Measurements from ENCODE around the gene BATF2.

Gene BATF2

GRCh38 chr11:64998690-64999431, 2.1 kb upstream of the BATF2 start:
- no peaks in the 10 kb centered on the region for H3K36me3 ChIP-seq (replicated peaks in 1 of 2; ENCODE audit: control insufficient read depth in 2 of 2, insufficient read depth in 2 of 2, low read length in 2 of 2)
- H3K23ac ChIP-seq (ENCODE audit: low read depth, low read length, poor library complexity): no peak overlapping the region
- H3K9me3 ChIP-seq (replicated peaks in 1 of 2; ENCODE audit: control insufficient read depth in 2 of 2, insufficient read depth in 1 of 2, low read depth in 1 of 2, low read length in 2 of 2): no peaks in the 10 kb centered on the region
- H3K14ac ChIP-seq (ENCODE audit: low read length): no peak overlapping the region
- no peak overlapping the region for H2BK120ac ChIP-seq (ENCODE audit: low read depth, low read length)
- H3K4me1 ChIP-seq (ENCODE audit: control insufficient read depth in 2 of 2, insufficient read depth in 1 of 2, low read depth in 1 of 2, low read length in 2 of 2): peaks cover 4 to 5% of the 10 kb centered on the region in 2 donors
- no CpG with 5 or more reads among the region's 9 CpGs for WGBS, 2 donors (ENCODE audit: extremely low coverage in 2 of 2, insufficient read length in 2 of 2, insufficient replicate concordance in 1 of 2)
- no peak overlapping the region for H4K91ac ChIP-seq (ENCODE audit: low read depth, low read length, poor library complexity)
- no peaks in the 10 kb centered on the region for H3K79me1 ChIP-seq (ENCODE audit: low read depth, low read length)
- H3K27ac ChIP-seq (replicated peaks; ENCODE audit: low read length): no peak overlapping the region
- H2BK12ac ChIP-seq (ENCODE audit: low read length): no peak overlapping the region
- DNase-seq (ENCODE audit: low spot score): no peak
- H2BK15ac ChIP-seq (ENCODE audit: low read length): no peak overlapping the region
- no peak overlapping the region for H3K4me3 ChIP-seq (ENCODE audit: low read length in 2 of 2)
- no peak overlapping the region for H3K4me2 ChIP-seq (ENCODE audit: insufficient read depth, low read length, poor library complexity, severe bottlenecking)
- H3K27me3 ChIP-seq (ENCODE audit: control insufficient read depth in 3 of 3, insufficient read depth in 3 of 3, low read depth in 1 of 3, low read length in 3 of 3): peaks cover 0 to 9% (median 0%) of the 10 kb centered on the region in 3 experiments
- H2AK5ac ChIP-seq (ENCODE audit: low read depth, low read length): no peak overlapping the region
- no peak overlapping the region for H3K4ac ChIP-seq (ENCODE audit: low read length)
- no peak overlapping the region for H4K8ac ChIP-seq (ENCODE audit: low read depth, low read length)
- H2BK5ac ChIP-seq (ENCODE audit: low read length): no peak overlapping the region
- no peak overlapping the region for H3K9ac ChIP-seq (ENCODE audit: low read depth, low read length, poor library complexity)
- H2AFZ ChIP-seq (ENCODE audit: low read length): no peak overlapping the region
- H3K18ac ChIP-seq (ENCODE audit: low read length): no peak overlapping the region

- no peaks in the 10 kb centered on the region for H3K9me3 ChIP-seq (replicated peaks in 1 of 2; ENCODE audit: control insufficient read depth in 2 of 2, insufficient read depth in 1 of 2, low read depth in 1 of 2, low read length in 2 of 2)
- no peaks in the 10 kb centered on the region for H3K79me1 ChIP-seq (ENCODE audit: low read depth, low read length)
- H2AFZ ChIP-seq (ENCODE audit: low read length): no peak overlapping the region
- no CpG with 5 or more reads among the region's 1 CpG for WGBS, 2 donors (ENCODE audit: extremely low coverage in 2 of 2, insufficient read length in 2 of 2, insufficient replicate concordance in 1 of 2)
- H3K9ac ChIP-seq (ENCODE audit: low read depth, low read length, poor library complexity): no peak overlapping the region
- no peak overlapping the region for H3K27ac ChIP-seq (replicated peaks; ENCODE audit: low read length)
- H3K27me3 ChIP-seq (ENCODE audit: control insufficient read depth in 3 of 3, insufficient read depth in 3 of 3, low read depth in 1 of 3, low read length in 3 of 3): peaks cover 0 to 6% (median 0%) of the 10 kb centered on the region in 3 experiments
- no peak overlapping the region for H4K91ac ChIP-seq (ENCODE audit: low read depth, low read length, poor library complexity)
- no peak overlapping the region for H3K18ac ChIP-seq (ENCODE audit: low read length)
- no peak overlapping the region for H2BK5ac ChIP-seq (ENCODE audit: low read length)
- no peak overlapping the region for H2BK120ac ChIP-seq (ENCODE audit: low read depth, low read length)
- no peak overlapping the region for H2BK12ac ChIP-seq (ENCODE audit: low read length)
- H2AK5ac ChIP-seq (ENCODE audit: low read depth, low read length): no peak overlapping the region
- H3K4me2 ChIP-seq (ENCODE audit: insufficient read depth, low read length, poor library complexity, severe bottlenecking): no peak overlapping the region
- no peak overlapping the region for H4K8ac ChIP-seq (ENCODE audit: low read depth, low read length)
- DNase-seq (ENCODE audit: low spot score): no peak
- no peak overlapping the region for H3K4me3 ChIP-seq (ENCODE audit: low read length in 2 of 2)
- H2BK15ac ChIP-seq (ENCODE audit: low read length): no peak overlapping the region
- no peak overlapping the region for H3K23ac ChIP-seq (ENCODE audit: low read depth, low read length, poor library complexity)
- H3K14ac ChIP-seq (ENCODE audit: low read length): no peak overlapping the region
- no peak overlapping the region for H3K4ac ChIP-seq (ENCODE audit: low read length)
- peaks cover 4 to 5% of the 10 kb centered on the region in 2 donors for H3K4me1 ChIP-seq (ENCODE audit: control insufficient read depth in 2 of 2, insufficient read depth in 1 of 2, low read depth in 1 of 2, low read length in 2 of 2)
- H3K36me3 ChIP-seq (replicated peaks in 1 of 2; ENCODE audit: control insufficient read depth in 2 of 2, insufficient read depth in 2 of 2, low read length in 2 of 2): no peaks in the 10 kb centered on the region
Observed at GRCh38 chr11:64998141-64998540, 1.4 kb upstream of the BATF2 start.

GRCh38 chr11:64996327-64996709, 453 bp downstream of the BATF2 start:
- H4K8ac ChIP-seq (ENCODE audit: low read depth, low read length): no peak overlapping the region
- peak overlapping the region; percentile 90 for H2AFZ ChIP-seq (ENCODE audit: low read length)
- H3K27me3 ChIP-seq (ENCODE audit: control insufficient read depth in 3 of 3, insufficient read depth in 3 of 3, low read depth in 1 of 3, low read length in 3 of 3): peaks cover 0 to 4% (median 0%) of the 10 kb centered on the region in 3 experiments
- H2BK15ac ChIP-seq (ENCODE audit: low read length): no peak overlapping the region
- H3K36me3 ChIP-seq (replicated peaks in 1 of 2; ENCODE audit: control insufficient read depth in 2 of 2, insufficient read depth in 2 of 2, low read length in 2 of 2): no peaks in the 10 kb centered on the region
- H3K4me3 ChIP-seq (ENCODE audit: low read length in 2 of 2): peak overlapping the region in 1 of 2 donors; percentile 14
- no peak overlapping the region for H4K91ac ChIP-seq (ENCODE audit: low read depth, low read length, poor library complexity)
- H2BK5ac ChIP-seq (ENCODE audit: low read length): no peak overlapping the region
- no CpG with 5 or more reads among the region's 11 CpGs for WGBS, 2 donors (ENCODE audit: extremely low coverage in 2 of 2, insufficient read length in 2 of 2, insufficient replicate concordance in 1 of 2)
- H3K14ac ChIP-seq (ENCODE audit: low read length): no peak overlapping the region
- peaks cover 4 to 5% of the 10 kb centered on the region in 2 donors for H3K4me1 ChIP-seq (ENCODE audit: control insufficient read depth in 2 of 2, insufficient read depth in 1 of 2, low read depth in 1 of 2, low read length in 2 of 2)
- no peaks in the 10 kb centered on the region for H3K9me3 ChIP-seq (replicated peaks in 1 of 2; ENCODE audit: control insufficient read depth in 2 of 2, insufficient read depth in 1 of 2, low read depth in 1 of 2, low read length in 2 of 2)
- H3K27ac ChIP-seq (replicated peaks; ENCODE audit: low read length): no peak overlapping the region
- H2BK12ac ChIP-seq (ENCODE audit: low read length): no peak overlapping the region
- H2BK120ac ChIP-seq (ENCODE audit: low read depth, low read length): no peak overlapping the region
- no peak overlapping the region for H3K4me2 ChIP-seq (ENCODE audit: insufficient read depth, low read length, poor library complexity, severe bottlenecking)
- peak overlapping the region; percentile 0 for H3K18ac ChIP-seq (ENCODE audit: low read length)
- H3K9ac ChIP-seq (ENCODE audit: low read depth, low read length, poor library complexity): no peak overlapping the region
- no peak overlapping the region for H2AK5ac ChIP-seq (ENCODE audit: low read depth, low read length)
- H3K79me1 ChIP-seq (ENCODE audit: low read depth, low read length): no peaks in the 10 kb centered on the region
- H3K23ac ChIP-seq (ENCODE audit: low read depth, low read length, poor library complexity): no peak overlapping the region
- H3K4ac ChIP-seq (ENCODE audit: low read length): no peak overlapping the region
- DNase-seq (ENCODE audit: low spot score): no peak

GRCh38 chr11:64994318-64994717, 2.5 kb downstream of the BATF2 start:
- no peak for DNase-seq (ENCODE audit: low spot score)
- no peak overlapping the region for H3K4me2 ChIP-seq (ENCODE audit: insufficient read depth, low read length, poor library complexity, severe bottlenecking)
- no peak overlapping the region for H2AK5ac ChIP-seq (ENCODE audit: low read depth, low read length)
- H3K23ac ChIP-seq (ENCODE audit: low read depth, low read length, poor library complexity): no peak overlapping the region
- H4K91ac ChIP-seq (ENCODE audit: low read depth, low read length, poor library complexity): no peak overlapping the region
- H2BK120ac ChIP-seq (ENCODE audit: low read depth, low read length): no peak overlapping the region
- no peak overlapping the region for H2BK15ac ChIP-seq (ENCODE audit: low read length)
- H3K18ac ChIP-seq (ENCODE audit: low read length): no peak overlapping the region
- no peak overlapping the region for H2BK12ac ChIP-seq (ENCODE audit: low read length)
- no peaks in the 10 kb centered on the region for H3K79me1 ChIP-seq (ENCODE audit: low read depth, low read length)
- no peak overlapping the region for H3K4ac ChIP-seq (ENCODE audit: low read length)
- no peaks in the 10 kb centered on the region for H3K36me3 ChIP-seq (replicated peaks in 1 of 2; ENCODE audit: control insufficient read depth in 2 of 2, insufficient read depth in 2 of 2, low read length in 2 of 2)
- no peak overlapping the region for H3K4me3 ChIP-seq (ENCODE audit: low read length in 2 of 2)
- H3K9ac ChIP-seq (ENCODE audit: low read depth, low read length, poor library complexity): no peak overlapping the region
- H2BK5ac ChIP-seq (ENCODE audit: low read length): no peak overlapping the region
- no peak overlapping the region for H2AFZ ChIP-seq (ENCODE audit: low read length)
- H3K27me3 ChIP-seq (ENCODE audit: control insufficient read depth in 3 of 3, insufficient read depth in 3 of 3, low read depth in 1 of 3, low read length in 3 of 3): peaks cover 0 to 4% (median 0%) of the 10 kb centered on the region in 3 experiments
- no peaks in the 10 kb centered on the region for H3K9me3 ChIP-seq (replicated peaks in 1 of 2; ENCODE audit: control insufficient read depth in 2 of 2, insufficient read depth in 1 of 2, low read depth in 1 of 2, low read length in 2 of 2)
- WGBS, 2 donors (ENCODE audit: extremely low coverage in 2 of 2, insufficient read length in 2 of 2, insufficient replicate concordance in 1 of 2): no CpG with 5 or more reads among the region's 7 CpGs
- no peak overlapping the region for H4K8ac ChIP-seq (ENCODE audit: low read depth, low read length)
- peaks cover 4 to 10% of the 10 kb centered on the region in 2 donors for H3K4me1 ChIP-seq (ENCODE audit: control insufficient read depth in 2 of 2, insufficient read depth in 1 of 2, low read depth in 1 of 2, low read length in 2 of 2)
- no peak overlapping the region for H3K27ac ChIP-seq (replicated peaks; ENCODE audit: low read length)
- H3K14ac ChIP-seq (ENCODE audit: low read length): no peak overlapping the region

Data from neuronal stem cell (in vitro differentiated cells).